Lung microvascular endothelial cell (primary cell): Measurements from ENCODE around the gene CARS1. TPM values are rescaled to one million over a fixed set of nuclear protein-coding genes. Genes with fewer than 3 reads are reported as not detected.
"Not testable (repeated sequence)": the region's sequence is repeated elsewhere in the genome, so short reads cannot be mapped to it uniquely, and the experiment has no call there.

Experiments
- DNase-seq, 2 donors: peaks; one replicate each; pipeline versions ENCODE4 v3.0.0 to v3.0.0-alpha.2; 2010; ENCODE audit warnings: low read depth in 2 of 2
- total RNA-seq: library from RNA; depleted of rRNA; stranded (reverse); fragments of >200 nt; gene quantifications from 2 replicates; pipeline ENCODE4 v1.2.1, GENCODE V29; 2014

CARS1 gene
- total RNA-seq, 1 donor from 2014 or later: 42.1 TPM

DNA sequence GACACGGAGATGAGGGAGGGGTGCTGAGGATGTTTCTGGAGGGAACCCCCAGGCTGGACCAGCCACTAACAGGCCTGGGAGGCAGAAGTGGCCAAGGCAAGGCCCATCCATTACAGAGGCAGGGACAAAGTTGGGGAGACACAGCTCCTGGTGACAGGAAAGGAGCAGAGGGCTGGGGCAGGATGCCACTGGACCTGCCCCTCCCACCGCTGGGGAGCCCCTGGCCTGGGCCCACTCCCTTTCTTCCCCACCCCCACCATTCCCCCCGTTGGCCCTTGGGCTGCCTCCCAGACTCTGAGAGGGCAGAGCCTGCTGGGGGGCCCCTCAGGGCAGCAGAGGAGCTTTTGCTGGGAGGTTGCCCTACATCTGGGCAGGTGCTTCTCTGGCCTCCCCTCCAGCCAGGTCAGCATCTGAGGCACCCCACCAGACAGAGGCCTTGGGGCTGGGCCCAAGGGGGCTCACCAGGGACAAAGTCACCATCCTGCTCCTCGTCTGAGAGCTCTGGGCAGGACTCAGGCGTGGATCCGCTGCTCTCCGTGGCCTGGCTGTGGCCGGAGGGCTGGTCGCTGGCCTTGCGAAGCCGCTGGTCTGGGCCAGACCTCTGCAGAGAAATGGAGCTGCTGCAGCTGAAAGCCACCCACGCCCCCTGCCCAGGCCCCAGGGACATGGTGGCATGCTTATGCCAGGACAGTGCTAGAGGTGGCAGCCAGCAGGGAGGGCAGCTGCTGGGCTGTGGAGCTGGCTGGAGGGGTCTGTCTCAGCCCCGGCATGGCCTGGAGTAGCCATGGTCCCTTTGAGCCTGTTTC is 33.1 kb upstream of the CARS1 start:
- no peak for DNase-seq

DNA sequence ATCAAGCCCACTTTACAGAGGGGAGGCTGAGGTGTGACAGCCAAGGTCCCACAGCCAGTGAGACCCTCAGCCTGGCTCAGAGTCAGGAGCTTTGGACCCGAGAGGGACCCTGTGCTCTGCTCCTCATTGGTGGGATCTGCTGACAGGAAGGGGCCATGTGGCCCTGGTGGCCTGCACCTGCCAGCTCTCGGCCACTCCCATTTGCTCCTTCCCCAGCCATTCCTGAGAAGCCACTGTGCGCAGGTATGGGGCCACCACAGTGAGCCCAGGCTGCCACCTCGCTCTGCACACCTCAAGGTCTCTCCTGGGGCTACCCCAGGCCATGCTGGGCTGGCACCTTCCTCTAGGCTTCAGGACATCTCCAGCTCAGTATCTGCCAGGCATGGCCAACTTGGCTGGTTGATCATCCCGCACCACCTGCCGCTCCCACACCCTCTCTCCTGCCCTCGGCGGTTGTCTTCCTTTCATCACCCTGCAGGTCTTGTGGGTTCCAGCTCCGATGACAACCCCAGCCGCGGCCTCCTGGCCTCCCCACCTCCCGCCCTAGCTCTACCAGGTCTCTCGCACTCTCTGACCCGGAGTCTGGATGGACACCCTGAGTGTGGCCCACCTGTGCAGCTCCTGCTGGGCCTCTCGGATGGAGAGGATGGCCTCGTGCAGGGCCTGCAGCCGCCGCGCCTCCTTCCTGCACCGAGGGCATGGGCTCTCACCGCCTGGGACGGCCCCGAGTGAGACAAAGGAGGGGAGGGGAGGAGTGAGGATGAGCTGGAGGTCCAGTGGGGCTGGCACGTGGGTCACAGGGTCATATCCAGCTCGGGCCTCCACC is 32.2 kb upstream of the CARS1 start:
- no peak for DNase-seq

GRCh38 chr11:3088806-3089205 is 31.6 kb upstream of the CARS1 start:
- DNase-seq: no peak

GRCh38 chr11:3087821-3088800 is 30.9 kb upstream of the CARS1 start:
- no peak for DNase-seq

DNA sequence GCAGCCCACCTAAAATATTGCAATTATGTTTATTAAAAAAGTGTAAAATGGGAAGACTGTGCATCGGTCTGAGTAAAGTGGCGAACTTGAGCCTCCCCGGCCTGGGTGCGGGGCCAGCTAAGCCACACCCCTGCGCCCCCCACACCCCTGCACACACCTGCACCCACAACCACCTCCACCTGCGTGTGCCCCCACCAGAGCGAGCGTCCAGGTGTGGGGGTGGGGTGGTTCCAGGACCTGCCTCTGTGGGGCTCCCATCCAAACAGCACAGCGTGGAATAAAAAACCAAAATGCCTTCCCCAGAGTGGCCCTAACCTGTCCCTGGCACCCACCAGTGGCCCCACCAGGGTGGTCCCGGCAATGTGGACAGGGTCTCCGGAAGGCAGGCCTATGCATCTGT is 30.1 kb upstream of the CARS1 start:
- DNase-seq: no peak

GRCh38 chr11:3086671-3087150 is 29.5 kb upstream of the CARS1 start:
- DNase-seq: no peak

- no peak for DNase-seq
Observed at GRCh38 chr11:3086114-3086513, 28.9 kb upstream of the CARS1 start.

DNA sequence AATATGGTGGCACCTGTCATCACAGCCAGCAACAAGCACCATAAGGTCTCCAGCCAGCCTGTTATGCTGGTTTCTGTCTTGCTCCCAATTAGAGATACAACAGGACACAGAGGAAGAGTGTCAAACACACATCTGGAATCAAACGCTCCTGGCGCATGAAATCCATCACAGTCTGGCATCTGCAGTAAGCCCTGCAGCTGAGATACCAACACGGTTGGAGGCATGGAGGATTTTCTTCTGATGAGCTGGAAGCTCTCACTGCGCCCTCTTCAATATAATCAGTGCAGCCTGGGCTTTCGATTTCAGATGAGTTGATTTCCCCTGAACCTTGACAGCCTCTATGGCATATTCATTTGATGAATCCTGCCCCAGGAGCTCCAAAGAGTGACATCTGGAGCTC is 27.8 kb upstream of the CARS1 start:
- DNase-seq: no peak

- DNase-seq: no peak
Observed at GRCh38 chr11:3083321-3083720, 26.1 kb upstream of the CARS1 start.

GRCh38 chr11:3081386-3081751 is 24.1 kb upstream of the CARS1 start:
- no peak for DNase-seq

GRCh38 chr11:3080733-3081385 is 23.6 kb upstream of the CARS1 start:
- DNase-seq: no peak

- no peak for DNase-seq
Observed at GRCh38 chr11:3080104-3080503, 22.9 kb upstream of the CARS1 start.

- no peak for DNase-seq
Observed at GRCh38 chr11:3077846-3078440, 20.7 kb upstream of the CARS1 start.

DNA sequence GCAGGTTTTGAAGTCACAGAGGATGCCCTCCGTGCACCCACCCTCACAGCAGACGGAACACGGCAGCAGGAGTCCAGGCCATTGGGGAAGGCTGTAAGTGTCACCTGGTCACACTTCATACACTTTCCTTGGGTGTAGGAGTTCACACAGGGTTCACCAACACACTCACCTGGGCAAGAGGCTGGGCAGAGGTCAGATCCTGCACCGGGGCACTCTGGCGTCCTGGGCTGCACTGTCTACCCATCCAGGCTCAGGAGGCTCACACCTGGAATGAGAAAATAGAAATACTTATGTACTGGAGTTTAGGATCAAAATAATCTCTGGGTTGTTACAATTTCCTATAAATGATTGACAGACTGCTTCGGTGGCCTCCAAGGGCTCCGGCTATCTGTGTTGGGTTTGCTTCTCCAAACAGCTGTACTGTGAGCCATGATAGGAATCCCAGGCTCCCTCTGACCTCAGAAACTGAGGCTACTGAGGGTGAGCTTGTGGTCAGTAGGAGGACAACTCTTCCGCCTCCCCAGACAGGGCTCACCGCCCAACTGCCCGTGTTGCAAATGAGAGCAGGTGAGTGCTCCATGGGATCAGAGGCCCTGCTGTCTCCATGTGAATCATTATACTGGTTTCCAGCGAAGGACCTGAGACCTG is 20.1 kb upstream of the CARS1 start:
- DNase-seq: no peak

GRCh38 chr11:3074912-3075589 is 17.8 kb upstream of the CARS1 start:
- DNase-seq: peak; percentile 24 to 71

DNA sequence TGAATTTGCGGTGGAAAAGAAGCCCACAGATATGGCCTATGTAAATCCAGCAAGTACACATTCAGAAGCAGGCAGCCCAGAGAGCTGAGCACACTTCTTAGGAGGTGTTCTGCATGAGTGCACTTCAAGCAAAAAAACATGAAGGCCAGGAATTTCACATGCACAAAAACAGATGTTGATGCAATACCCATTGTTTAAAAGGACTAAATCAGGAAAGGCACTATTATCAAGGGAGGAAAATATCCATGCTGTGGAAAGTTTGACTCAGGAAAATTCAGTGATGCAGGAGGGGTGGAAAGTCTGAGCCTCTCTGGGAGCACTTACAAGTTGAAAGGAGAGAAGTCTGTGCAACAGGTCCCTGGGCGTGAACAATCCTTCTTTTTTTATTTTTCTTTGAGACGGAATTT is 15.8 kb upstream of the CARS1 start:
- DNase-seq: peak; percentile 48 to 97

DNA sequence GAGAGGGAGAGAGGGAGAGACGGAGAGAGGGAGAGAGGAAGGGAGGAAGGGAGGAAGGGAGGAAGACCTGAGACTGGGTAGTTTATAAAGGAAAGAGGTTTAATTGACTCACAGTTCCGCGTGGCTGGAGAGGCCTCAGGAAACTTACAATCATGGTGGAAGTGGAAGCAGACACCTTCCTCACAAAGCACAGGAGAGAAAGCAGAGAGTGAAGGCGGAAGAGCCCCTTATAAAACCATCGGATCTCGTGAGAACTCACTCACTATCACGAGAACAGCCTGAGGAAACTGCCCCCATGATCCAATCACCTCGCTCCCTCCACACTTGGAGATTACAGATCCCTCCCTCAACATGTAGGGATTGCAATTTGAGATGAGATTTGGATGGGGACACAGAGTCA is 12.2 kb upstream of the CARS1 start:
- no peak for DNase-seq

DNA sequence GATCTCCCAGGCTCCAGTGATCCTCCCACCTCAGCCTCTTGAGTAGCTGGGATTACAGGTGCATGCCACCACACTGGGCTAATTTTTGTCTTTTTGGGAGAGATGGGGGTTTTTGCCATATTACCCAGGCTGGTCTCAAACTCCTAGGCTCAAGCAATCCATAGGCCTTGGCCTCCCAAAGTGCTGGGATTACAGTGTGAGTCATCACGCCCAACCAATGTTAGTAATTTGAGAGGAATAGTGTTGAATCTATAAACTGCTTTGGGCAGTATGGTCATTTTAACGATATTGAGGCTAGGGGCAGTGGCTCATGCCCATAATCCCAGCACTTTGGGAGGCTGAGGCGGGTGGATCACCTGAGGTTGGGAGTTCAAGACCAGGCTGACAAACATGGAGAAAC is 9.1 kb upstream of the CARS1 start:
- DNase-seq: not testable (repeated sequence)

GRCh38 chr11:3064709-3065108 is 7.5 kb upstream of the CARS1 start:
- not testable (repeated sequence) for DNase-seq
